ENCODE results near the gene KCND2. TPM values are rescaled to one million over a fixed set of nuclear protein-coding genes. Genes with fewer than 3 reads are reported as not detected.
A peak's percentile ranks its signal among the peaks of the same experiment; 100 is the strongest.

The KCND2 gene
- total and polyA plus RNA-seq, 2 of the 4 experiments (the other 2 are of a cell fraction): under 0.01 TPM; not detected in 1

- Histone ChIP-seq H2AK9ac (replicated peaks; ENCODE audit: low read depth, low read length, poor library complexity) (no peak overlapping the region), H3K23ac (ENCODE audit: low read depth, low read length) (no peak overlapping the region), H3K4me2 (ENCODE audit: low read depth, low read length) (peak overlapping the region; percentile 69; the same call in 1 of the 2 replicates), H3K14ac (replicated peaks; ENCODE audit: low read depth, low read length) (no peak overlapping the region), H4K8ac (ENCODE audit: low read depth in 2 of 2, low read length in 2 of 2) (no peak overlapping the region), H3K4ac (ENCODE audit: low read depth, low read length) (no peak overlapping the region), H3K36me3 (ENCODE audit: control insufficient read depth, insufficient read depth, low read length) (no peaks in the 10 kb centered on the region), H2BK15ac (ENCODE audit: low read depth, low read length) (no peak overlapping the region), H3K4me3 (ENCODE audit: insufficient read depth, low read depth, low read length) (no peak overlapping the region), H3K18ac (ENCODE audit: low read depth, low read length) (no peak overlapping the region), H4K20me1 (ENCODE audit: insufficient read depth, low read length) (no peaks in the 10 kb centered on the region), H2BK20ac (ENCODE audit: low read depth, low read length) (no peak overlapping the region), H2BK120ac (ENCODE audit: low read depth, low read length) (no peak overlapping the region), H3K79me1 (ENCODE audit: low read depth in 1 of 2, low read length in 2 of 2) (no peaks in the 10 kb centered on the region), H3K56ac (ENCODE audit: extremely low read depth, insufficient read depth, low read length) (no peak overlapping the region), H3K9me3 (ENCODE audit: control insufficient read depth, insufficient read depth, low read length) (no peaks in the 10 kb centered on the region), H3K27me3 (ENCODE audit: control insufficient read depth, insufficient read depth, low read length) (peaks cover 4% of the 10 kb centered on the region), H3K27ac (ENCODE audit: insufficient read depth, low read length) (no peak overlapping the region), H4K5ac (ENCODE audit: low read depth, low read length) (no peak overlapping the region), H4K91ac (ENCODE audit: insufficient read depth, low read depth, low read length) (no peak overlapping the region), H2AK5ac (ENCODE audit: low read depth, low read length) (no peak overlapping the region), H2AFZ (replicated peaks; ENCODE audit: low read length, poor library complexity) (no peak overlapping the region), H3K9ac (ENCODE audit: low read depth, low read length) (no peak overlapping the region), H3K4me1 (ENCODE audit: control insufficient read depth, insufficient read depth, low read length) (peaks cover 2% of the 10 kb centered on the region), H3K9me1 (ENCODE audit: insufficient read depth, low read length) (peaks cover 3% of the 10 kb centered on the region; the same call in 1 of the 2 replicates), H2BK5ac (ENCODE audit: low read depth, low read length, poor library complexity, severe bottlenecking) (no peak overlapping the region)
- dilution Hi-C loops (cut with HindIII; ENCODE audit: low sequenced_read_pairs, unreplicated experiment): no loop called here
- intact Hi-C loops (cut with micrococcal nuclease): loop anchor here (1.0 to 10.0 kb wide), 6 partner anchors 143 to 1792 kb away; partner anchors contain the start of gene KCND2
- ChIA-PET POLR2A (ENCODE audit: unreplicated experiment) (no interaction called here), CTCF (interaction anchor here (0.7 to 1.6 kb wide), 6 partner anchors 14 to 206 kb away, joined by 3 to 5 read pairs (median 3); no protein-coding TSS in a partner anchor)
- TF ChIP-seq CTCF (conservative IDR thresholded peaks at IDR 0.05; ENCODE audit: low read depth, low read length): peak; percentile 61
- no peak for TF ChIP-seq MAZ (IDR thresholded peaks at IDR 0.05; ENCODE audit: borderline replicate concordance, low read depth, low read length)
- TF ChIP-seq RCOR1 (IDR thresholded peaks at IDR 0.05; ENCODE audit: insufficient replicate concordance, low read length): no peak
- TF ChIP-seq RAD21 (IDR thresholded peaks at IDR 0.05; ENCODE audit: low read length): peak; percentile 44
- peak; percentile 22; the same call in 1 of the 2 replicates for TF ChIP-seq SMC3 (IDR thresholded peaks at IDR 0.05; ENCODE audit: low read depth, low read length)
- no peak for TF ChIP-seq RFX5 (IDR thresholded peaks at IDR 0.05; ENCODE audit: low read depth, low read length)
- no peak for TF ChIP-seq POLR2A (IDR thresholded peaks at IDR 0.05; ENCODE audit: low read depth, low read length)
- TF ChIP-seq MXI1 (IDR thresholded peaks at IDR 0.05; ENCODE audit: borderline replicate concordance, low read depth, low read length): no peak
- no peak for TF ChIP-seq CHD1 (IDR thresholded peaks at IDR 0.05; ENCODE audit: low read depth, low read length)
- in situ Hi-C loops (cut with MboI; ENCODE audit: low sequenced_read_pairs): no loop called here
- ATAC-seq (ENCODE audit: low read depth): no peak
- DNase-seq: peak; percentile 45
- no CpG with 5 or more reads among the region's 10 CpGs for WGBS, 2 experiments (ENCODE audit: extremely low coverage in 2 of 2, insufficient read length in 1 of 2)
- BruUV-seq (replicated peaks): no TSS peak
Measured at GRCh38 chr7:120725376-120726039, 452.5 kb downstream of the KCND2 start.
